ENCODE results near the gene FXN.
A peak's percentile ranks its signal among the peaks of the same experiment; 100 is the strongest.
"Not testable (repeated sequence)": the region's sequence is repeated elsewhere in the genome, so short reads cannot be mapped to it uniquely, and the experiment has no call there.

The FXN gene

GRCh38 chr9:69093471-69094103 is 58.0 kb downstream of the FXN start:
- Histone ChIP-seq H3K4me1 (ENCODE audit: control insufficient read depth in 1 of 2, insufficient read depth in 2 of 2, low read length in 2 of 2) (peaks cover 19 to 25% of the 10 kb centered on the region in 2 donors), H3K27ac (ENCODE audit: low read depth, low read length) (peak overlapping the region; percentile 36)

GRCh38 chr9:69094361-69095135 is 59.0 kb downstream of the FXN start:
- not testable (repeated sequence) for H3K27ac ChIP-seq (ENCODE audit: low read depth, low read length); H3K27me3 ChIP-seq (ENCODE audit: control insufficient read depth in 1 of 2, insufficient read depth in 2 of 2, low read length in 2 of 2); H3K36me3 ChIP-seq (ENCODE audit: control insufficient read depth in 1 of 2, insufficient read depth in 2 of 2, low read length in 2 of 2); H3K9ac ChIP-seq (ENCODE audit: low read depth in 1 of 2, low read length in 2 of 2); H3K4me3 ChIP-seq (ENCODE audit: low read depth in 1 of 2, low read length in 2 of 2); H3K9me3 ChIP-seq (ENCODE audit: control insufficient read depth in 1 of 2, low read length in 2 of 2)
- H3K4me1 ChIP-seq (ENCODE audit: control insufficient read depth in 1 of 2, insufficient read depth in 2 of 2, low read length in 2 of 2), result peaks cover 19 to 25% of the 10 kb centered on the region in 2 donors

More at GRCh38 chr9:69093471-69094103, 58.0 kb downstream of the FXN start:
- Histone ChIP-seq H3K4me3 (ENCODE audit: low read depth in 1 of 2, low read length in 2 of 2) (peak overlapping the region in 1 of 2 donors; percentile 38), H3K27me3 (ENCODE audit: control insufficient read depth in 1 of 2, insufficient read depth in 2 of 2, low read length in 2 of 2) (no peaks in the 10 kb centered on the region), H3K9ac (ENCODE audit: low read depth in 1 of 2, low read length in 2 of 2) (no peak overlapping the region), H3K9me3 (ENCODE audit: control insufficient read depth in 1 of 2, low read length in 2 of 2) (no peaks in the 10 kb centered on the region), H3K36me3 (ENCODE audit: control insufficient read depth in 1 of 2, insufficient read depth in 2 of 2, low read length in 2 of 2) (no peaks in the 10 kb centered on the region)

- H3K27ac ChIP-seq (ENCODE audit: low read depth, low read length), result peak overlapping the region; percentile 64
- H3K9ac ChIP-seq (ENCODE audit: low read depth in 1 of 2, low read length in 2 of 2), result no peak overlapping the region
- no peaks in the 10 kb centered on the region for H3K9me3 ChIP-seq (ENCODE audit: control insufficient read depth in 1 of 2, low read length in 2 of 2)
- H3K36me3 ChIP-seq (ENCODE audit: control insufficient read depth in 1 of 2, insufficient read depth in 2 of 2, low read length in 2 of 2), result no peaks in the 10 kb centered on the region
- H3K4me3 ChIP-seq (ENCODE audit: low read depth in 1 of 2, low read length in 2 of 2), result no peak overlapping the region
- H3K27me3 ChIP-seq (ENCODE audit: control insufficient read depth in 1 of 2, insufficient read depth in 2 of 2, low read length in 2 of 2), result no peaks in the 10 kb centered on the region
- peaks cover 19 to 21% of the 10 kb centered on the region in 2 donors for H3K4me1 ChIP-seq (ENCODE audit: control insufficient read depth in 1 of 2, insufficient read depth in 2 of 2, low read length in 2 of 2)
Measured at GRCh38 chr9:69097064-69097463, 61.5 kb downstream of the FXN start.

GRCh38 chr9:69097923-69098593 is 62.5 kb downstream of the FXN start:
- Histone ChIP-seq H3K36me3 (ENCODE audit: control insufficient read depth in 1 of 2, insufficient read depth in 2 of 2, low read length in 2 of 2) (no peaks in the 10 kb centered on the region), H3K4me1 (ENCODE audit: control insufficient read depth in 1 of 2, insufficient read depth in 2 of 2, low read length in 2 of 2) (peaks cover 19 to 21% of the 10 kb centered on the region in 2 donors), H3K27ac (ENCODE audit: low read depth, low read length) (no peak overlapping the region), H3K9ac (ENCODE audit: low read depth in 1 of 2, low read length in 2 of 2) (no peak overlapping the region), H3K27me3 (ENCODE audit: control insufficient read depth in 1 of 2, insufficient read depth in 2 of 2, low read length in 2 of 2) (no peaks in the 10 kb centered on the region), H3K9me3 (ENCODE audit: control insufficient read depth in 1 of 2, low read length in 2 of 2) (no peaks in the 10 kb centered on the region), H3K4me3 (ENCODE audit: low read depth in 1 of 2, low read length in 2 of 2) (no peak overlapping the region)

GRCh38 chr9:69103348-69103996 is 67.9 kb downstream of the FXN start:
- H3K9ac ChIP-seq (ENCODE audit: low read depth in 1 of 2, low read length in 2 of 2); H3K4me1 ChIP-seq (ENCODE audit: control insufficient read depth in 1 of 2, insufficient read depth in 2 of 2, low read length in 2 of 2); H3K27ac ChIP-seq (ENCODE audit: low read depth, low read length); H3K4me3 ChIP-seq (ENCODE audit: low read depth in 1 of 2, low read length in 2 of 2); H3K36me3 ChIP-seq (ENCODE audit: control insufficient read depth in 1 of 2, insufficient read depth in 2 of 2, low read length in 2 of 2); H3K27me3 ChIP-seq (ENCODE audit: control insufficient read depth in 1 of 2, insufficient read depth in 2 of 2, low read length in 2 of 2); H3K9me3 ChIP-seq (ENCODE audit: control insufficient read depth in 1 of 2, low read length in 2 of 2): not testable (repeated sequence)

- Histone ChIP-seq H3K36me3 (ENCODE audit: control insufficient read depth in 1 of 2, insufficient read depth in 2 of 2, low read length in 2 of 2) (no peaks in the 10 kb centered on the region), H3K9me3 (ENCODE audit: control insufficient read depth in 1 of 2, low read length in 2 of 2) (no peaks in the 10 kb centered on the region), H3K4me3 (ENCODE audit: low read depth in 1 of 2, low read length in 2 of 2) (peak overlapping the region in 1 of 2 donors; percentile 10), H3K27me3 (ENCODE audit: control insufficient read depth in 1 of 2, insufficient read depth in 2 of 2, low read length in 2 of 2) (no peaks in the 10 kb centered on the region), H3K4me1 (ENCODE audit: control insufficient read depth in 1 of 2, insufficient read depth in 2 of 2, low read length in 2 of 2) (peaks cover 7 to 8% of the 10 kb centered on the region in 2 donors), H3K27ac (ENCODE audit: low read depth, low read length) (peak overlapping the region; percentile 46), H3K9ac (ENCODE audit: low read depth in 1 of 2, low read length in 2 of 2) (peak overlapping the region; percentile 10 to 21)
Measured at GRCh38 chr9:69104830-69105527, 69.4 kb downstream of the FXN start.

- H3K9me3 ChIP-seq (ENCODE audit: control insufficient read depth in 1 of 2, low read length in 2 of 2), result no peaks in the 10 kb centered on the region
- no peaks in the 10 kb centered on the region for H3K36me3 ChIP-seq (ENCODE audit: control insufficient read depth in 1 of 2, insufficient read depth in 2 of 2, low read length in 2 of 2)
- no peak overlapping the region for H3K4me3 ChIP-seq (ENCODE audit: low read depth in 1 of 2, low read length in 2 of 2)
- no peak overlapping the region for H3K9ac ChIP-seq (ENCODE audit: low read depth in 1 of 2, low read length in 2 of 2)
- no peaks in the 10 kb centered on the region for H3K27me3 ChIP-seq (ENCODE audit: control insufficient read depth in 1 of 2, insufficient read depth in 2 of 2, low read length in 2 of 2)
- no peak overlapping the region for H3K27ac ChIP-seq (ENCODE audit: low read depth, low read length)
- H3K4me1 ChIP-seq (ENCODE audit: control insufficient read depth in 1 of 2, insufficient read depth in 2 of 2, low read length in 2 of 2), result peaks cover 7 to 8% of the 10 kb centered on the region in 2 donors
Measured at GRCh38 chr9:69107771-69108170, 72.2 kb downstream of the FXN start.

GRCh38 chr9:69108706-69109105 is 73.2 kb downstream of the FXN start:
- not testable (repeated sequence) for H3K9me3 ChIP-seq (ENCODE audit: control insufficient read depth in 1 of 2, low read length in 2 of 2); H3K27ac ChIP-seq (ENCODE audit: low read depth, low read length); H3K27me3 ChIP-seq (ENCODE audit: control insufficient read depth in 1 of 2, insufficient read depth in 2 of 2, low read length in 2 of 2); H3K4me1 ChIP-seq (ENCODE audit: control insufficient read depth in 1 of 2, insufficient read depth in 2 of 2, low read length in 2 of 2); H3K4me3 ChIP-seq (ENCODE audit: low read depth in 1 of 2, low read length in 2 of 2); H3K36me3 ChIP-seq (ENCODE audit: control insufficient read depth in 1 of 2, insufficient read depth in 2 of 2, low read length in 2 of 2); H3K9ac ChIP-seq (ENCODE audit: low read depth in 1 of 2, low read length in 2 of 2)

- no peak overlapping the region for H3K27ac ChIP-seq (ENCODE audit: low read depth, low read length)
- H3K36me3 ChIP-seq (ENCODE audit: control insufficient read depth in 1 of 2, insufficient read depth in 2 of 2, low read length in 2 of 2), result no peaks in the 10 kb centered on the region
- no peak overlapping the region for H3K4me3 ChIP-seq (ENCODE audit: low read depth in 1 of 2, low read length in 2 of 2)
- H3K9ac ChIP-seq (ENCODE audit: low read depth in 1 of 2, low read length in 2 of 2), result no peak overlapping the region
- H3K27me3 ChIP-seq (ENCODE audit: control insufficient read depth in 1 of 2, insufficient read depth in 2 of 2, low read length in 2 of 2), result no peaks in the 10 kb centered on the region
- peaks cover 5 to 7% of the 10 kb centered on the region in 2 donors for H3K4me1 ChIP-seq (ENCODE audit: control insufficient read depth in 1 of 2, insufficient read depth in 2 of 2, low read length in 2 of 2)
- H3K9me3 ChIP-seq (ENCODE audit: control insufficient read depth in 1 of 2, low read length in 2 of 2), result no peaks in the 10 kb centered on the region
Measured at GRCh38 chr9:69109152-69109551, 73.6 kb downstream of the FXN start.

Measured in duodenal mucosa (tissue), 2 donors.